ENCODE measurements around the gene TEAD1. TPM values are rescaled to one million over a fixed set of nuclear protein-coding genes. Genes with fewer than 3 reads are reported as not detected.

TEAD1 gene
- total RNA-seq, 1 donor, result 176 TPM

GRCh38 chr11:12745787-12746186, 71.6 kb downstream of the TEAD1 start:
- Histone ChIP-seq H3K9me3 (ENCODE audit: low read depth, low read length) (no peaks in the 10 kb centered on the region), H3K4me2 (ENCODE audit: insufficient read depth, low read length) (no peak overlapping the region), H3K36me3 (ENCODE audit: insufficient read depth, low read length) (no peaks in the 10 kb centered on the region), H3K27me3 (ENCODE audit: insufficient read depth, low read length) (no peaks in the 10 kb centered on the region), H4K20me1 (ENCODE audit: insufficient read depth, low read length) (peaks cover 79% of the 10 kb centered on the region), H2AFZ (ENCODE audit: low read length) (no peak overlapping the region), H3K4me3 (ENCODE audit: insufficient read depth, low read length) (no peak overlapping the region), H3K27ac (ENCODE audit: low read depth, low read length) (no peak overlapping the region), H3K4me1 (ENCODE audit: insufficient read depth, low read length) (peaks cover 24% of the 10 kb centered on the region), H3K79me2 (ENCODE audit: insufficient read depth, low read length) (peaks cover 98% of the 10 kb centered on the region)
- no peak for TF ChIP-seq CTCF (IDR thresholded peaks at IDR 0.05; ENCODE audit: extremely low read depth, low read depth, low read length)
- no peak for DNase-seq (ENCODE audit: insufficient read length, low spot score, missing footprints)

- DNase-seq (ENCODE audit: insufficient read length, low spot score, missing footprints), result peak; percentile 92
- Histone ChIP-seq H3K79me2 (ENCODE audit: insufficient read depth, low read length) (peaks cover 98% of the 10 kb centered on the region), H4K20me1 (ENCODE audit: insufficient read depth, low read length) (peaks cover 79% of the 10 kb centered on the region), H3K4me2 (ENCODE audit: insufficient read depth, low read length) (no peak overlapping the region), H3K27me3 (ENCODE audit: insufficient read depth, low read length) (no peaks in the 10 kb centered on the region), H3K9me3 (ENCODE audit: low read depth, low read length) (no peaks in the 10 kb centered on the region), H3K4me1 (ENCODE audit: insufficient read depth, low read length) (peaks cover 24% of the 10 kb centered on the region), H3K4me3 (ENCODE audit: insufficient read depth, low read length) (no peak overlapping the region), H3K36me3 (ENCODE audit: insufficient read depth, low read length) (no peaks in the 10 kb centered on the region), H3K27ac (ENCODE audit: low read depth, low read length) (peak overlapping the region; percentile 53), H2AFZ (ENCODE audit: low read length) (no peak overlapping the region)
- TF ChIP-seq CTCF (IDR thresholded peaks at IDR 0.05; ENCODE audit: extremely low read depth, low read depth, low read length), result no peak
Measured at GRCh38 chr11:12746593-12747097, 72.4 kb downstream of the TEAD1 start.

- Histone ChIP-seq H3K79me2 (ENCODE audit: insufficient read depth, low read length) (peaks cover 97% of the 10 kb centered on the region), H3K27me3 (ENCODE audit: insufficient read depth, low read length) (no peaks in the 10 kb centered on the region), H3K9me3 (ENCODE audit: low read depth, low read length) (no peaks in the 10 kb centered on the region), H3K27ac (ENCODE audit: low read depth, low read length) (no peak overlapping the region), H3K4me2 (ENCODE audit: insufficient read depth, low read length) (no peak overlapping the region), H4K20me1 (ENCODE audit: insufficient read depth, low read length) (peaks cover 79% of the 10 kb centered on the region), H3K36me3 (ENCODE audit: insufficient read depth, low read length) (no peaks in the 10 kb centered on the region), H3K4me1 (ENCODE audit: insufficient read depth, low read length) (peaks cover 26% of the 10 kb centered on the region), H3K4me3 (ENCODE audit: insufficient read depth, low read length) (no peak overlapping the region), H2AFZ (ENCODE audit: low read length) (no peak overlapping the region)
- no peak for TF ChIP-seq CTCF (IDR thresholded peaks at IDR 0.05; ENCODE audit: extremely low read depth, low read depth, low read length)
- DNase-seq (ENCODE audit: insufficient read length, low spot score, missing footprints), result peak; percentile 58
Measured at GRCh38 chr11:12748561-12748960, 74.3 kb downstream of the TEAD1 start.

- H3K27me3 ChIP-seq (ENCODE audit: insufficient read depth, low read length), result no peaks in the 10 kb centered on the region
- H3K79me2 ChIP-seq (ENCODE audit: insufficient read depth, low read length), result peaks cover 97% of the 10 kb centered on the region
- H3K4me2 ChIP-seq (ENCODE audit: insufficient read depth, low read length), result no peak overlapping the region
- no peak overlapping the region for H3K4me3 ChIP-seq (ENCODE audit: insufficient read depth, low read length)
- DNase-seq (ENCODE audit: insufficient read length, low spot score, missing footprints), result no peak
- TF ChIP-seq CTCF (IDR thresholded peaks at IDR 0.05; ENCODE audit: extremely low read depth, low read depth, low read length), result no peak
- H3K27ac ChIP-seq (ENCODE audit: low read depth, low read length), result no peak overlapping the region
- H2AFZ ChIP-seq (ENCODE audit: low read length), result no peak overlapping the region
- H3K36me3 ChIP-seq (ENCODE audit: insufficient read depth, low read length), result no peaks in the 10 kb centered on the region
- H3K4me1 ChIP-seq (ENCODE audit: insufficient read depth, low read length), result peaks cover 34% of the 10 kb centered on the region
- no peaks in the 10 kb centered on the region for H3K9me3 ChIP-seq (ENCODE audit: low read depth, low read length)
- peaks cover 82% of the 10 kb centered on the region for H4K20me1 ChIP-seq (ENCODE audit: insufficient read depth, low read length)
Measured at GRCh38 chr11:12749442-12749841, 75.2 kb downstream of the TEAD1 start.
